ENCODE measurements around the gene CHD9. TPM values are rescaled to one million over a fixed set of nuclear protein-coding genes. Genes with fewer than 3 reads are reported as not detected.

Gene CHD9
- total RNA-seq, 1 donor from 2014 or later, result 99.0 TPM

GRCh38 chr16:53282975-53283946 lies 228.5 kb downstream of the CHD9 start:
- no peak overlapping the region for H3K27ac Mint-ChIP-seq (ENCODE audit: unreplicated experiment)
- peak; percentile 71 for TF ChIP-seq CTCF (IDR thresholded peaks at IDR 0.05)
- no peaks in the 10 kb centered on the region for H3K4me1 Mint-ChIP-seq (ENCODE audit: unreplicated experiment)
- no peak for DNase-seq (ENCODE audit: extremely low spot score, unreplicated experiment)
- no peaks in the 10 kb centered on the region for H3K9me3 Mint-ChIP-seq (ENCODE audit: unreplicated experiment)
- H3K4me3 Mint-ChIP-seq (ENCODE audit: unreplicated experiment), result no peak overlapping the region
- H3K27me3 Mint-ChIP-seq (ENCODE audit: unreplicated experiment), result no peaks in the 10 kb centered on the region
- peaks cover 23% of the 10 kb centered on the region for H3K36me3 Mint-ChIP-seq (ENCODE audit: unreplicated experiment)

GRCh38 chr16:53285236-53285635 lies 230.4 kb downstream of the CHD9 start:
- no peak for TF ChIP-seq CTCF (IDR thresholded peaks at IDR 0.05)
- no peaks in the 10 kb centered on the region for H3K9me3 Mint-ChIP-seq (ENCODE audit: unreplicated experiment)
- no peak for DNase-seq (ENCODE audit: extremely low spot score, unreplicated experiment)

GRCh38 chr16:53290520-53290919 lies 235.7 kb downstream of the CHD9 start:
- no peaks in the 10 kb centered on the region for H3K4me1 Mint-ChIP-seq (ENCODE audit: unreplicated experiment)
- H3K4me3 Mint-ChIP-seq (ENCODE audit: unreplicated experiment), result no peak overlapping the region
- no peaks in the 10 kb centered on the region for H3K9me3 Mint-ChIP-seq (ENCODE audit: unreplicated experiment)
- peaks cover 61% of the 10 kb centered on the region for H3K36me3 Mint-ChIP-seq (ENCODE audit: unreplicated experiment)
- no peaks in the 10 kb centered on the region for H3K27me3 Mint-ChIP-seq (ENCODE audit: unreplicated experiment)
- no peak for TF ChIP-seq CTCF (IDR thresholded peaks at IDR 0.05)
- no peak for DNase-seq (ENCODE audit: extremely low spot score, unreplicated experiment)
- peak overlapping the region; percentile 50 for H3K27ac Mint-ChIP-seq (ENCODE audit: unreplicated experiment)

More at GRCh38 chr16:53285236-53285635, 230.4 kb downstream of the CHD9 start:
- Mint-ChIP-seq H3K4me1 (ENCODE audit: unreplicated experiment) (no peaks in the 10 kb centered on the region), H3K27me3 (ENCODE audit: unreplicated experiment) (no peaks in the 10 kb centered on the region), H3K4me3 (ENCODE audit: unreplicated experiment) (no peak overlapping the region), H3K36me3 (ENCODE audit: unreplicated experiment) (peaks cover 28% of the 10 kb centered on the region), H3K27ac (ENCODE audit: unreplicated experiment) (no peak overlapping the region)

GRCh38 chr16:53291757-53292392 lies 237.1 kb downstream of the CHD9 start:
- H3K4me1 Mint-ChIP-seq (ENCODE audit: unreplicated experiment), result no peaks in the 10 kb centered on the region
- DNase-seq (ENCODE audit: extremely low spot score, unreplicated experiment), result no peak

More at GRCh38 chr16:53291757-53292392, 237.1 kb downstream of the CHD9 start:
- no peak for TF ChIP-seq CTCF (IDR thresholded peaks at IDR 0.05)
- Mint-ChIP-seq H3K4me3 (ENCODE audit: unreplicated experiment) (no peak overlapping the region), H3K27ac (ENCODE audit: unreplicated experiment) (peak overlapping the region; percentile 24), H3K27me3 (ENCODE audit: unreplicated experiment) (no peaks in the 10 kb centered on the region), H3K9me3 (ENCODE audit: unreplicated experiment) (no peaks in the 10 kb centered on the region), H3K36me3 (ENCODE audit: unreplicated experiment) (peaks cover 63% of the 10 kb centered on the region)

All from osteocyte (in vitro differentiated cells).